RWPE1 (cell line): Measurements from ENCODE around the gene SLC35F3.

Source experiments
- CTCF ChIA-PET: fragments of 350-600 bp; sonication (Branson Sonifier 250); formaldehyde crosslinking; extraction: SDS; loops from one replicate; lab custom pipeline; 2021; lab: Yijun Ruan, JAX
- POLR2A ChIA-PET: fragments of 400-600 bp; formaldehyde crosslinking; extraction: SDS; loops from one replicate; lab custom pipeline; 2020; ENCODE audit warnings: antibody characterized with exemption; ENCODE audit not compliant: low non-redundant PET; lab: Yijun Ruan, JAX
- DNase-seq: peaks from one replicate; pipeline ENCODE4 v3.0.0; 2012; ENCODE audit warnings: low spot score
- H3K27ac ChIP-seq: fragments of 450-650 bp; 2 replicates; pipeline ENCODE4 v1.5.1; 2017
- CTCF ChIP-seq: fragments of 450-650 bp; conservative IDR thresholded peaks from 2 replicates; pipeline ENCODE4 v1.5.1; 2017; ENCODE audit warnings: low read depth, mild to moderate bottlenecking

SLC35F3 gene

GRCh38 chr1:234320069-234320468 is 415.6 kb downstream of the SLC35F3 start:
- TF ChIP-seq CTCF = no peak
- no peak overlapping the region for H3K27ac ChIP-seq
- no peak for DNase-seq
- POLR2A ChIA-PET = no interaction called here
- CTCF ChIA-PET = interaction anchor here (1.3 kb wide), 1 partner anchor 10 kb away, joined by 10 read pairs; no protein-coding TSS in a partner anchor

- TF ChIP-seq CTCF = no peak
- ChIA-PET POLR2A (no interaction called here), CTCF (interaction anchor here (1.3 kb wide), 1 partner anchor 10 kb away, joined by 10 read pairs; no protein-coding TSS in a partner anchor)
- peak; percentile 29 for DNase-seq
- H3K27ac ChIP-seq = peak overlapping the region; percentile 75
Measured at GRCh38 chr1:234320549-234320948, 416.1 kb downstream of the SLC35F3 start.

GRCh38 chr1:234321231-234321630 is 416.8 kb downstream of the SLC35F3 start:
- no peak for TF ChIP-seq CTCF
- H3K27ac ChIP-seq = peak overlapping the region; percentile 75
- POLR2A ChIA-PET = no interaction called here
- CTCF ChIA-PET = interaction anchor here (0.6 to 1.3 kb wide), 3 partner anchors 11 to 920 kb away, joined by 4 to 10 read pairs (median 5); no protein-coding TSS in a partner anchor
- DNase-seq = no peak

- no peak overlapping the region for H3K27ac ChIP-seq
- ChIA-PET CTCF (no interaction called here), POLR2A (no interaction called here)
- TF ChIP-seq CTCF = no peak
- no peak for DNase-seq
Measured at GRCh38 chr1:234322097-234322496, 417.6 kb downstream of the SLC35F3 start.

- DNase-seq = no peak
- POLR2A ChIA-PET = no interaction called here
- no peak overlapping the region for H3K27ac ChIP-seq
- CTCF ChIA-PET = no interaction called here
- no peak for TF ChIP-seq CTCF
Measured at GRCh38 chr1:234322979-234323378, 418.5 kb downstream of the SLC35F3 start.

GRCh38 chr1:234324821-234325220 is 420.3 kb downstream of the SLC35F3 start:
- H3K27ac ChIP-seq = no peak overlapping the region
- TF ChIP-seq CTCF = no peak
- DNase-seq = no peak
- ChIA-PET POLR2A (no interaction called here), CTCF (interaction anchor here (2.4 kb wide), 1 partner anchor 15 kb away, joined by 15 read pairs; no protein-coding TSS in a partner anchor)
